ENCODE results near the gene SLC34A1. TPM values are rescaled to one million over a fixed set of nuclear protein-coding genes. Genes with fewer than 3 reads are reported as not detected.

SLC34A1 gene
- total RNA-seq, 2 donors from 2014 or later: not detected

DNA sequence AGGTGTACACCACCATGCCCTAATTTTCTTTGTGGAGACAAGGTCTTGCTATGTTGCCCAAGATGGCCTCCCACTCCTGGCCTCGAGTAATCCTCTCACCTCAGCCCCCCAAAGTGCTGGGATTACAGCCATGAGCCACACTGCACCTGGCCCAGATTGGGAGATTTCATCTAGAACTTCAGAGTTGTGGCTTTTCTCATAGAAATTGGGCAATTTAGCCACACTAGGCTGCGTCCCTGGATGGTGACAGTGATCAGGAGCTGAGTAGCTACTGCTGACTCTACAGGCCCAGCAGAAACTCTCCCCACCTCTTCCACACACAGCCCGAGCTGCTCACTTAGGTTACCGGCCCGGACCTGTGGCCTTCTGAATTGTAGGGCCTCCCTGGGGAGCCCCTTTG lies 8.5 kb downstream of the SLC34A1 start:
- no peak for TF ChIP-seq CTCF (IDR thresholded peaks at IDR 0.05)
- Histone ChIP-seq H3K9me3 (no peaks in the 10 kb centered on the region), H3K36me3 (no peaks in the 10 kb centered on the region), H3K27ac (no peak overlapping the region), H3K27me3 (no peaks in the 10 kb centered on the region), H3K9ac (ENCODE audit: low read depth in 2 of 2, low read length in 2 of 2) (no peak overlapping the region), H3K4me3 (no peak overlapping the region), H3K4me1 (peaks cover 9% of the 10 kb centered on the region)
- no peak for DNase-seq
- intact Hi-C loops (cut with DNase I): no loop called here

- intact Hi-C loops (cut with DNase I): no loop called here
- no peak for DNase-seq
- Histone ChIP-seq H3K9me3 (no peaks in the 10 kb centered on the region), H3K9ac (ENCODE audit: low read depth in 2 of 2, low read length in 2 of 2) (no peak overlapping the region), H3K27ac (no peak overlapping the region), H3K4me3 (no peak overlapping the region), H3K27me3 (no peaks in the 10 kb centered on the region), H3K36me3 (no peaks in the 10 kb centered on the region), H3K4me1 (peaks cover 9% of the 10 kb centered on the region)
- TF ChIP-seq CTCF (IDR thresholded peaks at IDR 0.05): no peak
Observed at GRCh38 chr5:177393206-177393765, 9.1 kb downstream of the SLC34A1 start.

GRCh38 chr5:177393990-177394389 lies 9.8 kb downstream of the SLC34A1 start:
- no peak for DNase-seq
- H3K27me3 ChIP-seq: no peaks in the 10 kb centered on the region
- H3K27ac ChIP-seq: no peak overlapping the region
- no peaks in the 10 kb centered on the region for H3K9me3 ChIP-seq
- no peak for TF ChIP-seq CTCF (IDR thresholded peaks at IDR 0.05)
- intact Hi-C loops (cut with DNase I): no loop called here
- no peaks in the 10 kb centered on the region for H3K36me3 ChIP-seq
- no peak overlapping the region for H3K9ac ChIP-seq (ENCODE audit: low read depth in 2 of 2, low read length in 2 of 2)
- no peak overlapping the region for H3K4me3 ChIP-seq
- H3K4me1 ChIP-seq: peaks cover 9% of the 10 kb centered on the region

GRCh38 chr5:177396078-177396477 lies 11.8 kb downstream of the SLC34A1 start:
- no peak overlapping the region for H3K27ac ChIP-seq
- no peak overlapping the region for H3K4me3 ChIP-seq
- intact Hi-C loops (cut with DNase I): no loop called here
- TF ChIP-seq CTCF (IDR thresholded peaks at IDR 0.05): no peak
- no peaks in the 10 kb centered on the region for H3K36me3 ChIP-seq
- no peak overlapping the region for H3K9ac ChIP-seq (ENCODE audit: low read depth in 2 of 2, low read length in 2 of 2)
- peaks cover 5% of the 10 kb centered on the region for H3K4me1 ChIP-seq
- no peak for DNase-seq
- no peaks in the 10 kb centered on the region for H3K9me3 ChIP-seq
- peaks cover 6% of the 10 kb centered on the region for H3K27me3 ChIP-seq

- Histone ChIP-seq H3K9me3 (no peaks in the 10 kb centered on the region), H3K9ac (ENCODE audit: low read depth in 2 of 2, low read length in 2 of 2) (no peak overlapping the region), H3K4me3 (no peak overlapping the region), H3K27ac (no peak overlapping the region), H3K4me1 (peaks cover 5% of the 10 kb centered on the region), H3K36me3 (no peaks in the 10 kb centered on the region), H3K27me3 (peaks cover 10% of the 10 kb centered on the region)
- TF ChIP-seq CTCF (IDR thresholded peaks at IDR 0.05): no peak
- intact Hi-C loops (cut with DNase I): no loop called here
- no peak for DNase-seq
Observed at GRCh38 chr5:177396807-177397206, 12.6 kb downstream of the SLC34A1 start.

Data from colonic mucosa (tissue), 4 donors.